HG02571 (cell line): ENCODE results near the gene APOBEC3B.
A peak's percentile ranks its signal among the peaks of the same experiment; 100 is the strongest.
"Not testable (repeated sequence)": the region's sequence is repeated elsewhere in the genome, so short reads cannot be mapped to it uniquely, and the experiment has no call there.

Experiments
- ATAC-seq: cut with Tn5 transposase; IDR thresholded peaks from one replicate; pipeline ENCODE4 v1.9.1; 2021; ENCODE audit warnings: mild to moderate bottlenecking, moderate library complexity; ENCODE audit not compliant: unreplicated experiment

The APOBEC3B gene

DNA sequence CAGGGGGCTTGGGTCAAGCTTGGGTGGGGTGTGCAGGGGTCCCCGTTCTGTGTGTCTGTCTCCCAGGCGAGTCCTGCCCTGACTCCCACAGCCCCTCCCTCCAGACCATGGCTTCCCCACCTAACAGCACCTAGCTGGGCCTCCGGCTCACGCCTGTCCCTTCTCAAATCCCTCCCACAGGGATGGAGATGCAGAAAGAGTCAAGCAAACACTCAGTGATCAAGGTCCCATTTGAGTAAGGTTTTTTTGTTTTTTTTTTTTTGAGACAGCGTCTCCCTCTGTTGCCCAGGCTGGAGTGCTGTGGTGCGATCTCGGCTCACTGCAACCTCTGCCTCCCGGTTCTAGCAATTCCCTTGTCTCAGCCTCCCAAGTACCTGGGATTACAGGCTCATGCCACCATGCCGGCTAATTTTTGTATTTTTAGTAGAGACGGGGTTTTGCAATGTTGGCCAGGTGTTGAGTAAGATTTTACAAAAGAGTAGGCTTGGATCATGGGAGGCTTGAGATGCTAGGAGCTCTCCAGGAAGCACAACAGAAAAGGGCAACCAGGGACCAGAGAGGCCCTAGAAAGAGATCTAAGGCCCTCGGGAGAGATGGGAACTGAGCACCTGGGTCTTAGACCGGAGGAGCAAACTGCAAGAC lies 44.5 kb downstream of the APOBEC3B start:
- no peak for ATAC-seq

DNA sequence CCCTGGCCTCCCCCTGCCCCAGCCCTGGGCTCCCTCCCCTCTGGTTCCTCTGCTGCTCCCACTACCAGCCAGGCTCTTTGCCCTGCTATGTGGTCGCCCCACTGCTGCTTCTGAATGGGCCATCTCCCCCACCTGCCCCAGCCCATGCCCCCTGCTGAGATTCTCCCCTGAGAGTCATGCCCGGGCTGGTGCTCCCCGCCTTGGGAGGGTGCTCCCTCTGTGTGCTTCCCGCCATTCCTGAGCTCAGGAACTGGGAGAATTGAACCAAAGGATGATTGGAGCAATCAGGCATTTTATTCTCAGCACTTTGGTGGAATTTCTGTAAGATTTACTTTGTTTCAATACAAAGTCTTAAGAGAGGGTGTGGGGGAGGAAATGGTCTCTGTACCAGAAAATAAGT lies 45.6 kb downstream of the APOBEC3B start:
- no peak for ATAC-seq

DNA sequence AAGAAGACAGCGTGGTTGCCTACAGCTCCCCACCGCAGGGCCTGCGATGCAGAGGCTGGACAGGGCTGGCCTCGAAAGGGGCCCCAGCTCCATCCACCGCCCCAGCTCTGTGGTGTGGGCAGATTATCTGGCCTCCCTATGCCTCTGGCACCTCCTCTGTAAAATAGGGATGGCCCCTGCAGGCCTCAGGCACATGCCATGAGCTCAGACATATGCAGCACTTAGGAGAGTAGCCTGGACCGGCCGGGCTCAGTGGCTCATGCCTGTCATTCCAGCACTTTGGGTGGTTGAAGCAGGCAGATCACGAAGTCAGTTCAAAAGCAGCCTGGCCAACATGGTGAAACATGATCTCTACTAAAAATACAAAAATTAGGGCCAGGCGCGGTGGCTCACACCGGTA lies 46.1 kb downstream of the APOBEC3B start:
- no peak for ATAC-seq

DNA sequence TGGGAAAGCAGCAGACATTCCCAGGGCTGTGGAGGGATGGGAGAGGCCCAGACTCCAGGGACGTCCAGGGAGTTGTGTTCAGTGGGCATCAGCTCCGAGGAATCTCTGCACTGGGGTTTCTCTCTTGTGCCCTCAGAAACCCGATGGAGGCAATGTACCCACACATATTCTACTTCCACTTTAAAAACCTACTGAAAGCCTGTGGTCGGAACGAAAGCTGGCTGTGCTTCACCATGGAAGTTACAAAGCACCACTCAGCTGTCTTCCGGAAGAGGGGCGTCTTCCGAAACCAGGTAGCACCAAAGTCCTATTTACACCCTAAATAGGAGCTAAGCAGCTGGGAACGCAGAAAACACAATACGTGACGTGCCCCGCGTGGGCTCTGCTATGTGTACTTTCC lies 47.1 kb downstream of the APOBEC3B start:
- no peak for ATAC-seq

DNA sequence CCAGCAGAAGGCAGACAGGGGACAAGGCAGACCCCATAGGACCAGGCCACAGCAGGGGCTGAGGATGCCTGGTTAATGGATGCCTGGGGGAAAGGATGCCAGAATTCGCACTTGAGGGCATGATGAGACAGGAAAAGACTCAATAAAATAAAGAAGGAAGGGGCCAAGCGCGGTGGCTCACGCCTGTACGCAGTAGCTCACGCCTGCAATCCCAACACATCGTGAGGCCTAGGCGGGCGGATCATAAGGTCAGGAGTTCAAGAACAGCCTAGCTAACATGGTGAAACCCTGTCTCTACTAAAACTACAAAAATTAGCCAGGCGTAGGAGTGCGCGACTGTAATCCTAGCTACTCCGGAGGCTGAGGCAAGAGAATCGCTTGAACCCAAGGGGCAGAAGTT lies 48.6 kb downstream of the APOBEC3B start:
- ATAC-seq: no peak

DNA sequence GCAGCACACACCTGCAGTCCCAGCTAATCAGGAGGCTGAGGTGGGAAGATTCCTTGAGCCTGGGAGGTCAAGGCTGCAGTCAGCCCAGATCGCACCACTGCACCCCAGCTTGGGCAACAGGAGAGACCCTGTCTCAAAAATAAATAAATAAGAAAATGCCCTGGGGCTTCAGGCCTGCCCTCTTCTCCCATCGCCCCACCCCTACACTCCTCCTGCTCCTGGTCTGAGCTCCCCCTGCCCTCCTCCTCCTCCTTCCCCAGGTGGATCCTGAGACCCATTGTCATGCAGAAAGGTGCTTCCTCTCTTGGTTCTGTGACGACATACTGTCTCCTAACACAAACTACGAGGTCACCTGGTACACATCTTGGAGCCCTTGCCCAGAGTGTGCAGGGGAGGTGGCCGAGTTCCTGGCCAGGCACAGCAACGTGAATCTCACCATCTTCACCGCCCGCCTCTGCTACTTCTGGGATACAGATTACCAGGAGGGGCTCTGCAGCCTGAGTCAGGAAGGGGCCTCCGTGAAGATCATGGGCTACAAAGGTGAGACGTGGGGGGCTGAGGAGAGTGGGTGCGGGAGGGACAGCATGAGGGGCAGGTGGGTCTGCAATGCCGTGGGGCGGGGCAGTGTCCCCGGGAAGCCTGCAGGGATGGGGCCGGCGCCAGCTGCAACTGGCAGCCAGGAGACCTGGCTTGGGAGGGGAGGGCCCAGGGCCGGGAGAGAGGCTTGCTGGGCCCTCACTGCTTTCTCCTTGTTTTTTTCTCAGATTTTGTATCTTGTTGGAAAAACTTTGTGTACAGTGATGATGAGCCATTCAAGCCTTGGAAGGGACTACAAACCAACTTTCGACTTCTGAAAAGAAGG lies 49.5 kb downstream of the APOBEC3B start:
- not testable (repeated sequence) for ATAC-seq

DNA sequence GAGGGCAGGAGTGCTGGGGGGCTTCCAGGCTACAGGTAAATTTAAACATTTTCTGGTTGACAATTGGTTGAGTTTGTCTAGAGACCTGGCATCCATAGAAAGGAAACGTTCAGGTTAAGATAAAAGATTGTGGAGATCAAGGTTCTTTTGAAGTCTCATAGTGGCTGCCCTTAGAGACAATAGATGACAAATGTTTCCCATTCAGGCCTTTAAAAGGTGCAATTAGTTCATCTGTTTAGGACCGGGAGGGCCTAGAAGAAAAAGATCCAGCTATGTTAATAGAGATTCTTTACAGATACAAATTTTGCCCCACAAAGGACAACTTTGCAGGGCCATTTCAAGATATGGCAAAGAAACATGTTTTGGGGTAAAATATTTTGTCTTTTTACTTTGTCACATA lies 54.9 kb downstream of the APOBEC3B start:
- not testable (repeated sequence) for ATAC-seq

DNA sequence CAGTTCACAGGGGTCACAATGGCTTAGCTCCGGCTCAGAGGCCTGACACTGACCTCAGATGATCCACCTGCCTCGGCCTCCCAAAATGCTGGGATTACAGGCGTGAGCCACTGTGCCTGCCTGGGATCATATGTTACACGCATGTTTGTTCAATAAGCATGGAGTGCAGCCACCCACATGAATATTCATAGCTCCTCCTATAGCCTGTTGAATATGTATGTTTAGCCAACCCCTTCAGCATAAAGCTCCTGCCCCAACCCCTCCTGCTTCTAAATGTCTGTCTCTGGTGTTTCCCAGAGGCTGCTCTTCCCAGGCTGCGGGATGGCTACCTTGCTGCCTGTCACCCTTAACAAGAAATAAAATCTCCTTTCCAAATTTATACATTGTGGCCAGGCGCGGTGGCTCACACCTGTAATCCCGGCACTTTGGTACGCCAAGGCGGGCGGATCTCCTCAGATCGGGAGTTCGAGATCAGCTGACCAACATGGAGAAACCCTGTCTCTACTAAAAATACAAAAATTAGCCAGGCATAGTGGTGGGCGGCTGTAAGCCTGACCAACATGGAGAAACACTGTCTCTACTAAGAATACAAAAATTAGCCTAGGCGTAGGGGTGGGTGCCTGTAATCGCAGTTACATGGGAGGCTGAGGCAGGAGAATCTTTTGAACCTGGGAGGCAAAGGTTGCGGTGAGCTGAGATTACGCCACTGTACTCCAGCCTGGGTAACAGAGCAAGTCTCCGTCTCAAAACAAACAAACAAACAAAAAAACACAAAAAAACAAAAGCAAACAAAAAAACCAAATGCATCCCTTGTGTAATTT lies 57.4 kb downstream of the APOBEC3B start:
- no peak for ATAC-seq

DNA sequence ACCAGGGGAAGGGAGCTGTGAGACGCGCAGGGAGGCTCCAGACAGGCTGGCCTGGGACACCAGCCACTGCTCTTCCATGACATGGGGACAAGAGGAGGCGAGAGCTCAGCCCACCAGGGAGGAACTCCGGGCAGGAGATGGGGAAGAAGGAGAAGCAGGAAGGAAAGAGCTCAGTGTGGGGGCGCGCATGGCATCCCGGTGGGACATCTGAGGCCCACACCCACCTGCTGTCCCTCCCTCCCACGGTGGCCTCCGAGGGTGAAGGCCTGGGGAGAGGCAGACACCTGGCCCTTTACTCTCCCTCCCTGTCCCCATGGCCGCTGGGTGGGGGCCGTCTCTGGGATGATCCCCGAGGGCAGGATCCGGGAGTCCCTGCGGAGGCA lies 58.0 kb downstream of the APOBEC3B start:
- ATAC-seq: not testable (repeated sequence)

DNA sequence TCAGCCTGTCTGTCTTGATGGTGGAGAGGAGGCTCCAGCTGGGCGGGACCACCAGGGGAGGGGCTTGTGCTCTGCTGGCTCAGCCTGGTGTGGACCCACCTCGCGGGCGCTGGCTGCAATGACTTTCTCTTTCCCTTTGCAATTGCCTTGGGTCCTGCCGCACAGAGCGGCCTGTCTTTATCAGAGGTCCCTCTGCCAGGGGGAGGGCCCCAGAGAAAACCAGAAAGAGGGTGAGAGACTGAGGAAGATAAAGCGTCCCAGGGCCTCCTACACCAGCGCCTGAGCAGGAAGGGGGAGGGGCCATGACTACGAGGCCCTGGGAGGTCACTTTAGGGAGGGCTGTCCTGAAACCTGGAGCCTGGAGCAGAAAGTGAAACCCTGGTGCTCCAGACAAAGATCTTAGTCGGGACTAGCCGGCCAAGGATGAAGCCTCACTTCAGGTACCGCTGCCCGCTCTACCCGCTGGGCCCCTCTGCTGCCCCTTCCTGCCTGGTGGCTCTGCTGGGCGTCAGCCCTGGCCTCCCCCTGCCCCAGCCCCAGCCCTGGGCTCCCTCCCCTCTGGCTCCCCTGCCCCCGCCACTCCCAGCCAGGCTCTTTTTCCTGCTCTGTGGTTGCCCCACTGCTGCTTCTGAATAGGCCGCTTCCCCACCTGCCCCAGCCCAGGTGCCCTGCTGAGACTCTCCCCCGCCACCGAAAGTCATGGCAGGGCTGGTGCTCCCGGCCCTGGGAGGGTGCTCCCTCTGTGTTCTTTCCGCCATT lies 58.6 kb downstream of the APOBEC3B start, which contains the start of gene APOBEC3F:
TSS of gene APOBEC3F (plus strand) at position 327 of the 759 bp plus-strand sequence. CDS start at position 424, 97 bp downstream.
- peak; percentile 95 for ATAC-seq

DNA sequence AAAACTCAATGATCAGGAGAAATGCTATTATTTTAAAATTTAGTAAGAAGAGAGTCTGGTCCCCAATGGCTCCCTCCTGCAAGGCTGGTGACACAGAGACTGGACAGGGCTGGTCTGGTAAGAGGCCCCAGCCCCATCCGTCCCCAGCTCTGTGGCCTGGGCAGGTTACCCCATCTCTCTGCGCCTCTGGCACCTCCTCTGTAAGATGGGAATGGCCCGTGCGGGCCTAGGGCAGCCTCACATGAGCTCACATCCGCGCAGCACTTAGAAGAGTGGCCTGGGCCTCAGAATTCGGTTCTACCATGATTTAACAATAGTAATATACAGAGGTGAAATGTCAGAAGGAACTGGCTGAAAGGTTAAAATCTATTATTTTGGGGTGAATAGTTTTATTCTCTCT lies 59.8 kb downstream of the APOBEC3B start:
- no peak for ATAC-seq
